Ascending aorta (tissue), 2 donors: ENCODE measurements around the gene CEP97. TPM values are rescaled to one million over a fixed set of nuclear protein-coding genes. Genes with fewer than 3 reads are reported as not detected.

Experiments used
- DNase-seq, 2 donors: peaks; one replicate each; pipeline ENCODE4 v3.0.0-alpha.2; 2019; ENCODE audit warnings: low spot score in 2 of 2
- H3K27ac ChIP-seq, 2 donors: fragments of 200-600 bp; sonication (generic); one replicate each; pipeline ENCODE4 v1.5.1; 2016 to 2017; ENCODE audit warnings: mild to moderate bottlenecking in 1 of 2
- H3K27me3 ChIP-seq: fragments of 200-600 bp; sonication (generic); one replicate; pipeline ENCODE4 v1.5.1; 2017
- H3K36me3 ChIP-seq, 2 donors: fragments of 200-600 bp; sonication (generic); one replicate each; pipeline ENCODE4 v1.5.1; 2016
- H3K4me1 ChIP-seq, 2 donors: fragments of 200-600 bp; sonication (generic); one replicate each; pipeline ENCODE4 v1.5.1; 2016 to 2017; ENCODE audit warnings: mild to moderate bottlenecking in 1 of 2
- H3K4me3 ChIP-seq, 2 donors: fragments of 200-600 bp; sonication (generic); one replicate each; pipeline ENCODE4 v1.5.1; 2016 to 2017; ENCODE audit warnings: mild to moderate bottlenecking in 1 of 2
- H3K9me3 ChIP-seq, 2 donors: fragments of 200-600 bp; sonication (generic); one replicate each; pipeline ENCODE4 v1.5.1; 2016
- CTCF ChIP-seq, 3 experiments: fragments of 200-600 bp in 2 of 3; fragments of 450-650 bp in 1 of 3; sonication (generic) in 2 of 3; IDR thresholded peaks; one replicate each; pipeline ENCODE4 v1.5.1; 2016 to 2019; ENCODE audit warnings: antibody characterized with exemption in 3 of 3, mild to moderate bottlenecking in 1 of 3, moderate library complexity in 1 of 3
- intact Hi-C: fragments of 100-400 bp; cut with DNase I; formaldehyde crosslinking; loops from one replicate; pipeline ENCODE4 v1.15.1; 2023
- total RNA-seq: library from RNA; depleted of rRNA; stranded (reverse); fragments of >200 nt; gene quantifications from one replicate; pipeline ENCODE4 v1.1.0, GENCODE V29; 2016

The CEP97 gene
- total RNA-seq, 1 donor from 2014 or later: 1.3 TPM

GRCh38 chr3:101779047-101779821, 54.8 kb downstream of the CEP97 start, which contains the start of gene NXPE3:
Gene NXPE3 (plus strand): TSS chr3:101779211. CDS start chr3:101785597, 6,386 bp downstream.
- intact Hi-C loops: loop anchor here (1.0 to 2.0 kb wide), 2 partner anchors 55 to 102 kb away; partner anchors contain the start of genes CEP97 and ZBTB11
- Histone ChIP-seq H3K27me3 (no peaks in the 10 kb centered on the region), H3K36me3 (peaks cover 9 to 19% of the 10 kb centered on the region in 2 donors), H3K9me3 (no peaks in the 10 kb centered on the region), H3K27ac (peak within 1 kb of the TSS; percentile 94 to 95), H3K4me3 (peak within 1 kb of the TSS; percentile 75 to 89), H3K4me1 (peaks cover 4 to 17% of the 10 kb centered on the region in 2 donors)
- peak; percentile 74 to 97 for DNase-seq
- TF ChIP-seq CTCF (IDR thresholded peaks at IDR 0.05): peak in 1 of 3 experiments; percentile 7

GRCh38 chr3:101779822-101780381, 55.5 kb downstream of the CEP97 start:
- Histone ChIP-seq H3K27ac (peak overlapping the region; percentile 94 to 95), H3K4me3 (peak overlapping the region; percentile 75 to 89), H3K36me3 (peaks cover 15 to 25% of the 10 kb centered on the region in 2 donors), H3K27me3 (no peaks in the 10 kb centered on the region), H3K4me1 (peaks cover 4 to 17% of the 10 kb centered on the region in 2 donors), H3K9me3 (no peaks in the 10 kb centered on the region)
- no peak for DNase-seq
- intact Hi-C loops: loop anchor here (1.0 to 2.0 kb wide), 2 partner anchors 56 to 103 kb away; partner anchors contain the start of genes CEP97 and ZBTB11
- TF ChIP-seq CTCF (IDR thresholded peaks at IDR 0.05): no peak

DNA sequence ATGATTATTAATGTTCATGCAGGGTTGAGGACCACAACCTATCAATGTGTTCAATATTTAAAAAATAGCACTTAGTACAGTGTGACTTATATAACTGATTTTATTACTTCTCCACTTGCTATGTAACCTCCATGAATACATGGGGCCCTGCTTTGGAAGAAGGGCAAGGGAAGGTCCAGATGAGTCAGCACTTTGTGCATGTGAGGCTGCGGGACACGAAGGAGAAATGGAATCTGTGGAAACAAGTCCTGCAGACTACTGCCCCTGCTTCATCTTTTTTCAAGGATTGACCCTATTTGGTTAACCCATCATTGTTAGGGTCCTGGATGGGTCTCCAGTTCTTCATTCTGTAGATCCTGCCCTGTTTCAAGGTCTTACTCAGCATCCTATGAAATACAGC, 56.2 kb downstream of the CEP97 start:
- Histone ChIP-seq H3K36me3 (peaks cover 21 to 33% of the 10 kb centered on the region in 2 donors), H3K27ac (peak overlapping the region; percentile 94 to 95), H3K4me3 (peak overlapping the region; percentile 75 to 89), H3K9me3 (no peaks in the 10 kb centered on the region), H3K4me1 (peaks cover 4 to 17% of the 10 kb centered on the region in 2 donors), H3K27me3 (no peaks in the 10 kb centered on the region)
- TF ChIP-seq CTCF (IDR thresholded peaks at IDR 0.05): no peak
- no peak for DNase-seq
- intact Hi-C loops: no loop called here

GRCh38 chr3:101781166-101781565, 56.8 kb downstream of the CEP97 start:
- Histone ChIP-seq H3K9me3 (no peaks in the 10 kb centered on the region), H3K4me3 (peak overlapping the region in 1 of 2 donors; percentile 89), H3K27me3 (no peaks in the 10 kb centered on the region), H3K4me1 (peaks cover 4 to 17% of the 10 kb centered on the region in 2 donors), H3K36me3 (peaks cover 26 to 38% of the 10 kb centered on the region in 2 donors), H3K27ac (peak overlapping the region in 1 of 2 donors; percentile 15)
- DNase-seq: no peak
- intact Hi-C loops: no loop called here
- no peak for TF ChIP-seq CTCF (IDR thresholded peaks at IDR 0.05)

DNA sequence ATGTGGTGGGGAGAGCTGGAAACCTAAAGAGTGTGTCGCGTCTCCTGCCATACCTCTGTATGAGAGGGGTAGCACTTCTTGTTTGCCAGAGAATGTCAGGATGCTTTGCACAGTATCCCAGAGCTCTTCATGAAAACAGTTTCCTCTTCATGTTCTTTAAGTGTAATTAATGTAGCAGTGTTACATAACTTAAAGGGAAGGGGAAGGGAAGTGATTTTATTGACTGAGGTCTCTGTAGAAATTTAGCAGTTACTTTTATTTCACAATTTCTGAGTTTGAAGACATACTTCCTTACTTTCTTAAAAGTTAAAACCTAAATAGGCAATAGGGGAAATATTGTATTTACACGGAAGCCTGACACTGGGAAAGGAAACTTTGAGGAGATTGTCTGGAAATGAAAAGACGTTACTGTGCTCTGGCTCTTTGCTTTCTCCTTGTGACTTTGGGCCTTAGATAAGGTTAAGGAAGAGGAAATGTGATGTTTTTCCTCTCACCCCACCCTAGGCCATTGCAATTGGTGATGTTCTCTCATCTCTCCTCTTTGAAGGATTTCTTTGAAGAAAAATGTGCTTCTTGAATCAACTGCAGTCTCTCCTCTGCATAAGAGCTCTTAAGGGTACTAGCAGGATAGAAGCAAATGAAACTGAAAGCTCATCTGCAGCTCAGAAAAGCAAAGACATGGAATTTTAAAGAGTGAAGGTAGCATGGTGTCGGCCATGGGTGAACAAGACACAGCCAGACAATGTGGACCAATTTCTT, 60.6 kb downstream of the CEP97 start:
- H3K9me3 ChIP-seq: no peaks in the 10 kb centered on the region
- no peaks in the 10 kb centered on the region for H3K27me3 ChIP-seq
- peak overlapping the region; percentile 5 to 26 for H3K27ac ChIP-seq
- intact Hi-C loops: no loop called here
- H3K36me3 ChIP-seq: peaks cover 51 to 75% of the 10 kb centered on the region in 2 donors
- DNase-seq: no peak
- H3K4me3 ChIP-seq: no peak overlapping the region
- H3K4me1 ChIP-seq: peaks cover under 1 to 9% of the 10 kb centered on the region in 2 donors
- TF ChIP-seq CTCF (IDR thresholded peaks at IDR 0.05): no peak
